GM21367 (cell line): ENCODE data around the gene LAMTOR3.

Source experiments
- ATAC-seq: cut with Tn5 transposase; IDR thresholded peaks from one replicate; pipeline ENCODE4 v1.9.1; 2021; ENCODE audit not compliant: unreplicated experiment

Gene LAMTOR3

DNA sequence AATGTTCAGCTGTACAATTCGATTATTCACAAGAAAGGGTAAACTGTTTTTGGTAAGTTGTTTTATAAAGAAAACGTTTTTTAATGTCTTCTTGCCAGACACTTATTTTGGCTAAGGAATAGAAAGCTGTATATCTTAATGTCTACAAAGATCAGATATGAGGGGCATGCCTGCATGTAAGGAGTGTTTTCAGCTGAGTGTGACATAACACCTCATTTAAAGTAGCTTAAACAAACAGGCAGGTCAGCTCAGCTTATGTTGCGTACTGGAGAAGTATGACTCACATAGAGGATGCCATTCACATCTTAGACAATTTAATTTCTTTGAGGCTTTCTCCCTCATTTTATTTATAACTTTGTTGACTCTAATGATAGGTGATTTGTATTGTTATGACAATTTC, 30.4 kb downstream of the LAMTOR3 start:
- ATAC-seq: no peak

DNA sequence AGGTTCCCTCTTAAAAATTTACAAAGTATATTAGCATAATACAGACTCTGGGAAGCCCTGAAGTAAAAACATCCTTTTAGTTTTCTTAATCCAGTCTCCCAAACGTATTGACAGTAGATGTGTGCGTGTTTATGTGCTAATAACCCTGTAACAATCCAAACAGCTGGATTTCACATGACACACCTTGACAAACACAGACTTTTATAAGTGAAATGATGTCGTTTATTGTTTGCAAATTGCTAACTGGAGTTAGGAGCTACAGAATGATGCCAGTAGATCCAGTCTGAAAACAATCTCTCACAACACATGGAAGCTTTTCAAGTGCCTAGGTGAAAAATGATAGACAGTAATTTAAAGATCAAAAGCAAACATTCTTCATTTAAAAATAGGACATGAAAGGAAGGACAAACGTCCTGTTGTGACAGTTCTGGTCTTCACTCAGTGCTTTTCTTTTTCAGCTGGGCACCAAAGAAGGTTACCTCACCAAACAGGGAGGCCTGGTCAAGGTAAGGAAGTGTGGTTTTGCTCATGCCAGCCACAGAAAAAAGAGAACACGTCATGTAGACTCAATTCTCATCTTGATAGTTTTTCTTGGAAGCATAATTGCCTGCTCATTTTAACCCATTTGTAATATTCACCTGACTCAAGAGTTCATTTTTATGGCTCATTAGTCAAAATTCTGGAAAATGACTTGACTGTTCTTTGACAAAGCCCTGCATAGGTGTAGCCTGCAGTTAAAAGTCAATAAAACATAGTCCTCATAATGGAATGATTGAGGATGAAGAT, 32.9 kb downstream of the LAMTOR3 start:
- peak; percentile 56 for ATAC-seq

DNA sequence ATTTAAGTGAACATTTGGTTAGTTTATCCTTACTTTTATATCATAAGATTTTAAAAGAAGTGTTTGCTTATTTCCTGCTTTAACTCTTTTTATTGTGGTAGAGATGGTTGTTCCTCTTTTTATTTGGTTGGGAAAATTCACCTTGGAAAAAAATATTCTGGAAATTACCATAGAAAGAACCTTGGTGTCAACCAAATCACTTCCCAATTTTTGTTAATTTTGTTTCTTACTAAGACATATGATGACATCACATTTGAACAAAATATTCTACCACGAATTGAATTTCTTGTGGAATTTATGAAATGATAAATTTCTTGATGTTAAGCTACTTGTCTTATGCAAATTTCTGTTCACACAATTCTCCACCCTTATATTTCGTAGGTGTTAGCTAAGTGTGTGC, 33.7 kb downstream of the LAMTOR3 start:
- ATAC-seq: no peak

DNA sequence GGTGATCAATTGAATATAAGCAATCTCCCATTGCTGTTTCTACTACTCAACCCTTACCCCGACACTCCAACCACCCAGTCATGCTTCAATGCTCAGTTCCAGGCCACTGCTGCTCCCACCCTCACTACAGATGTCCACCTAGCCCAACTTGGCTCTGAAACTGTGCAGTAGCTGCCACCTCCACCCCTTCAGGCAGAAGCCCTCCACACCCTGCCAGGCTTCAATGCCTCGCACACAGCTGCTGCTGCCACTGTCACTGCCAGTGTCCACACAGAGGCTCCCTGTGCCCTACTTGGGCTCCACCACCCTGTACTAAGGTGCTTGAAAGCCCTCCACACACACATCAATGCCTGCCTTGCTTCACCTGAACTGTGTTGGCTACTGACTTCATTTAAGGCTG, 34.6 kb downstream of the LAMTOR3 start:
- ATAC-seq: peak; percentile 46

DNA sequence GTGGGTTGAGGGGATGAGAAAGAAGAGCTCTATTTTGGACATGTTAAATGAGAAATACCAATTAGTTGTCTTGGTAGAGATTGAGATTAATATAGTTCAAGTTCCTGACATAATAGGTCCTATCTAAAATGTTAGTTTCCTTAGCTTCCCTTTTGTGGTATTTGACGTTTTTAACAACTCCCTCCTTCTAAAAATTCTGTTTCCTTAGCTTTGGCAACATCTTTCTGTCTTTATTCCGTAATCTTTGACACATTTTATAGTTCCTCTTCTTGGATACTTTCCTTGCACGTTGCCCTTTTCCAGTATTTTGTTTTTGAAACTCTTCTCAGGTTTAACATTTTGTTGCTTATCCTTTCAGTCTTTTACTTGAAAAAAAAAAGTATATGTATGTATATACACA, 36.9 kb downstream of the LAMTOR3 start:
- ATAC-seq: no peak

DNA sequence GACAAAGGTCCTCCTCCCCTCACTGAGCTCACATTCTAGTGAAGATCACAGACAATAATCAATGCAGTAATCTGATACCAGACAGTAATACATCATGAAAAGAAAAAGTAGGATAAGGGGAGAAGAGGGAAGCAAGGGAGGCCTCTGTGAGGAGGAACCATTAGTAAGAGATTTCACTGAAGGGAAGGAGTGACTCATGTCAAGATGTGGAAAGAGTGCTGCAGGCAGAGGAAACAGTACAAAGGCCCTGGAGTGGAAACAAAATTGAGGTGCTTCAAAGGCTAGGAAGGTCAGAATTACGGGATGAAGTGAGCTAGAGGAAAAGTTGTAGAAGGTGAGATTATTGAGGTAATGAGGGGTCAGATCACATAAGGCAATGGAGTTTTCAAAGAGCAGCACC, 38.1 kb downstream of the LAMTOR3 start:
- no peak for ATAC-seq

DNA sequence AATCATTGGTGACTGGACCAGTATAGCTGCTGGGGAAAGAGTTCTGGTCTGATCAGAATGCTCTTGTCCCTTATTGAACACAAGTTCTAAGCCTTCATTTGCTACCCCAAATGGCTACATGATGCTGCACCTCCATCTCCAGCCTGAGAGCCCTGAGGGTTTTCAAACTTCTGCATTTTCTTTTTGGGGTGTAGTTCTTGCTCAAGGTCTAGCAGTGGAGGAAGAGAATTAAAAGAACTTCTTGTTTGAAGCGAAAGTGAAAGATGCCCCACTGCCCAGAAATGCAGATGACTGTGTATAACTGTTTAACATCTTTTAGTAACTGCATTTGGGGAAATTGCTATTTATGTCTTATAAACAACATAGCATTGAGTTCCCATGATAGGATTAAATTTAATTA, 38.5 kb downstream of the LAMTOR3 start:
- peak; percentile 50 for ATAC-seq

DNA sequence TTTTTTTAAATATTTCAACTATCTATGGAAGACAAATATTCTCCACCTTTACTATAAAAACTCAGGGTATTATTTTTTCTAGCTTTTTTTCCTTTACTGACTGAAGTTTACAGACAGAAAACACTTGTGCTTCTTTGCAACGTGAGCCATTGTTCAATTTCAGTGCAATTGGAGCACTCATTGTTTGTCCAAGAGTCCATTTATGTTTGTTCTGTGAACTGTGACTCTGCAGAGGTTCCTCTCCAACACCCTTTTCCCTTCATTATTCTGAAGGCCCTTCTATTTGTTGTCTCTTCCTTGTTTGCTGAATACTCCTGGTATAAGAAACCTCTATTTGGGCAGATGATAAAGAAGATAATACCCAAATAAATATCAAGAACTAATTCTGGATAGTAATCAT, 40.2 kb downstream of the LAMTOR3 start:
- ATAC-seq: no peak

DNA sequence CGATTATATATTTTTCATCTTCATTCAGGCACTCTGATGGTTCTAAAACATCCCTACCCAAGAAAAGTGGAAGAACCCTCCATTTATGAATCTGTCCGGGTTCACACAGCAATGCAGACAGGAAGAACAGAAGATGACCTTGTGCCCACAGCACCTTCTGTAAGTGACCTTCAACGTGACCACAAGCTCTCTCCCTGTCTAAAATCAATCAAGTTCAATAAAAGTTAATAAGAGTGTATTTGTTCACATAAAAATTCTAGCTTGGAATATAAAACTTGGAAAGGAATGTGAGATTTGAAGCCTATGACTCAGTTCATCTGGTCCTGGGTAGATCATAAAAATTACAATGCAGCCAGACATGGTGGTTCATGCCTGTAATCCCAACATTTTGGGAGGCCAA, 41.0 kb downstream of the LAMTOR3 start:
- ATAC-seq: no peak

DNA sequence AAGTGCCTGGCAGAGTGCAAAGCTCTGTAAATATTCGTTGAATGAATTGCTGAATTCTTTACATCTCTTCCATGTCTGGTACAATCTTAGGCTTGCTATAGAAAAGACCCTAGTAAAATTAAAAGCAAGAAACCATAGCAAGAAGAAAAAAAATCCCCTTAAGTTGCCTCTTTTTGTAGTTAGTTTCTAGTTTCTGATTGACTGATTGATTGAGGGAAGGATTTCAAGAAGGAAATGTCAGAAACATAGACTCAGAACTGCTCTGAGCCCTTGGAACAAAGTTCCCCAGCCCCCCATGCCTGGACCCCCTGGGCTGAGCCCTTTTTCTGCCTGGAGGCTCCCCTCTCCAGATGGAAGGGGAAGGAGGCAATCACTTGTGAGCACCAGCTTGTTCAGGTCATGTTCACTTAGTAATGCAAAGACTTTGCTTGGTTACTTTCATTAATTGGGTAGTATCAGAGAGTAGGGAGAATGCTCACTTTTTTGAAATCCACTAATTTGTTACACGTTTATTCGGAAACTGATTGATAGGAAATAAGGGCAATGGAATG, 42.0 kb downstream of the LAMTOR3 start:
- no peak for ATAC-seq

DNA sequence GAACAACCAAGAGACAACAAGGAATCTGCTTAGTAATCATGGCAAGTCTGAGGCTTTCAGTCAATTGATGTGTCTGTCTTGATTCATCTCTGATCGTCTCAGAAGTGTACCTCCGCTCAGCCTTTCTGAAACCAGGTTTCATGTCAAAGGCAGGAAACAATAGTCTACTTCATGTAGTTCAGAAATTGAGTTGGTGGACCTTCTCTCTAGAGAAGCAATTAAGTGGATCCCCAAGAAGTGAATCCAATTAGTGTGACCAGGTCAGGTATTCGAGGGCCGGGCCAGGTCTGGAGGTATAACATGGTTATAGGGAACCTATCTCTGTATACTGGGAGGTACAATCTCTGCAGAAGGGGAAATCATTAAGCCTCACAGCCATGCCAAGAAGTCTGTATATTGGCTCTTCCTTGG, 45.6 kb downstream of the LAMTOR3 start:
- ATAC-seq: peak; percentile 41

DNA sequence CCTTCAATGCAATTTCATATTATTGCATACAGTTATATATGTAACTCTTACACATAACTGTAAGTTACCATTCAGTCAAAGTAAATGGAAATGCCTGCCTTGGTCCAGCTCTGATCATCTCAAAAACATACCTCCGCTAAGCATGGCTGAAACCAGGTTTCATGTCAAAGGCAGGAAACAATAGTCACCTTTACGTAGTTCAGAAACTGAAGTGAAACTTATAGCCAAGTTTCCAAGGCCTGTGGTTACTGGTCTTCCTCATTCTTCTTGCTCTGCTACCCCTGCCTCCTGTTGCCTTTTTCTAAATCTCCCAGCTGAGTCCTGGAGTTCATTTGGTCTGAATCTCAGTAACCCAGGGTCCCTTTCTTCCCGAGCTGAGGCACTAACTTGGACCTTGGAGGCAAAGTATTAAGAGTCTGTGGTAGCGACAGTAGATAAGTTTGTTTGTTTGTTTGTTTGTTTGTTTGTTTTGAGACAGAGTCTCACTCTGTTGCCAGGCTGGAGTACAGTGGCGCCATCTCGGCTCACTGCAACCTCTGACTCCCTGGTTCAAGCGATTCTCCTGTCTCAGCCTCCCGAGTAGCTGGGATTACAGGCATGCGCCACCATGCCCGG, 46.8 kb downstream of the LAMTOR3 start:
- ATAC-seq: peak; percentile 67

DNA sequence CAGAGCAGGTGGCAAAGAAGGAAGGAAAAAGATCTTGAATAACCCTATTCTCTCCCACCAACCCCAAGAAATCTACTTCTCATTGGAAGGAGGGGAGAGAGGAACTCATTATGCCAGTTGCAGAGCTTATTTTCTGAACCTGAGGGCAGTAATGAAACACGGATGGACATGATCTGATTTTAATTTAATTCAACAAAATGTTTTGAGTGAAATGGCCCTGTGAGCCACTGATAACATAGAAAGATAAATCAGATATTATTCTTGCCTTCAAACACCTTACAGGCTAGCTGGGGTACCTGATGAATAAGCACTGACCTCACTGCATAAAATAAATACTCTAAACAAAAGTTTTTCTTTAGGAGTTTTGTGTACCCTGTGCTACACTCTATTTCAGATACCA, 47.3 kb downstream of the LAMTOR3 start:
- no peak for ATAC-seq

DNA sequence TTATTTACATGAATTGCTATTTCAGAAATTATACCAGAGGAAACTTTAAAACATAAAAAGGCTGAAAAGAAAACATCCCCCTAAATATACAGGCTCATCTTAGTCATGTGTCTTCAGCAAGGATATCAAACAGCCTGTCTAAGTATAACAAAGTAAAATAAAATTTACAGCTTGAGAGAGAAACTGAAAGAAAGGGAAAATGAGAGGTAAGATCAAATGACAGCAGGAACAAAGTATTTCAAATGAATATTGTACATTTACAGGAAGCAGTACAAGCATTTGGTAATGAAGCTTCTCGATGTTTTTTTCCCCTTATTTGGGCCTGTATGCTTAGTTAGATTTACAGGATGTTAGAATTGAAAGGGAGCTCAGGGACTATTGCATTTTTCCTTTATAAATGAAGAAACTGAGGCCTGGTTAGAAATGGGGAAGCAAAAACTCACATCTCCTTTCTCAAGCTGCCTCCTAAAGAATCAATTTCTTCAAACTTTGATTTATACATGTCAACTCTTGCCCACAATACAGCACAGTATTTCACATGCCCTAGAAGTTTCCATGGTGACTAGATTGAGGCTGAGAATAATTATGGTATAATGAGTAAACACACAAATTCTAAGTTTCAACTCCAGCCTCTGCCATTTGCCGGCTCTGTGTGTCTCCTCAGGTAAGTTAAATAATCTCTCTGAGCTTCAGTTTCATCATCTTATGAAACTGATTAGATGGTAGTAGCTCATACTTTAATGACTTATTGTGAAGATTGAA, 48.3 kb downstream of the LAMTOR3 start:
- ATAC-seq: no peak

DNA sequence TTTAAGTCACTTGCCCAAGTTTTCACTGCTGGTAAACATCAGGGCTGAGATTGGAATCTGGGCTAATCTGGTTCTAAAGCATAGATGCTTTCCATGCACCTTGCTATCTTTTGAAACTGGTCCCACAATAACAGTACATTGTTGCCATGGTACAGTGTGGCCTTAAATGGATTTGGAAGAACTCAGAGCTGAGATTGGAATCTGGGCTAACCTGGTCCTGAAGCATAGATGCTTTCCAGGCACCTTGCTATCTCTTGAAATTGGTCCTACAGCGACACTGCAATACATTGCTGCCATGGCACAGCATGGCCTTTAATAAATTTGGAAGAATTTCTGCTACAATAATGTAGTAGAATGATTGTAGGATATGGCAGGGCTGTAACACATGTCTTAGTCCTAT, 49.0 kb downstream of the LAMTOR3 start:
- no peak for ATAC-seq

DNA sequence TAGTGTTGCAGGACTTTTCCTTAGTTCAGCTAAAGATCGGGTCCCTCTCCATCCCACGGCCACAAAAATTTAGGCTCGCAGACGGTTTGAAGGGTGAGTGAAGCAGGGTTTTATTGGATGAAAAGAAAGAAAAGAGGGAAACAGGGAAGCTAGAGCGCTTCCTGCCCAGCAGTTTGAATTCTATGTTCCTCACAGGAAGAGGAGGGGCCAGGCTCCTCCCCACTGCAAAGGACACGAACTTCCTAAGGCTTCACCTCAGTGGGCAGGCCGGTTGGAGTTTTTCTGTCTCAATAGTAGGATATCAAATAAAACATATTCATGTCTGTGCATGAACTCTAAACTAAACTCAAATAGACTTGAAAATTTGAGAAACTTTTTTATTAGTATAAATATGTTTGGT, 50.2 kb downstream of the LAMTOR3 start:
- ATAC-seq: no peak

DNA sequence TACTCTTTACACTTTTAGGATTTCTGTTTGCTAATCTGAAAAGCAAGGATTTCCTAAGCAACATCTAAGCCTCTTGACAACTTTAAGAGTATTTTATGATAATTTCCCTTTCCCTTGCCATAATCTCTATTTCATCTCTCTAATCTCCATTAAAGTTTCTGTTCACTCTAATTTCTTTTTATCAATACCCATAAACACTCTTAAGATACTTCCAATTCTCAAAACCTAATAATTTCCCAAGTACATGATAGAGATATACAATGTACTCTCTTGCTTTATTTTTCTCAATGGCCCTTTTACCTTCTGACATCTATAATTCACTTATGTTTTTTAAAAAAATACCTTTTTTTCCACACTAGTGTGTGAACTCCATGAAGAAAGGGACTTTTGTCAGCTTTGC, 50.8 kb downstream of the LAMTOR3 start:
- ATAC-seq: no peak

DNA sequence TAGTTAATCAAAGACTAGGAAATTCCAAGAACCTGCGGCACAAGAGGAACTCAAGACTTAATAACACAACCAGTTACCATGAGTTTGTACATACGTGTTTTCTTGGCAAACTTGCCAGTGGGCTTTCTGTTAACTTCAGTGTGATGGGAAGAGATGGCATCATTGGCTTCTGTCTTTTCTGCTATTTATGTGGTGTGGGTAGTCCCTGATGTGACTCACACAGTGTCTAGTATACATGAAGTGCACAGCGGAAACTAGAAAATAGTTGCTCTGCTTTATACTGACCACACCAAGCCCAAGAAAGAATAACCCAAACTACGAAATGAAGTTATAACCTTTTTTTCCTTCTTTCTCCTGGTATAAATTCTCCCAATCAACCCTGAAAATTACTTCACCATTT, 53.1 kb downstream of the LAMTOR3 start:
- ATAC-seq: no peak

DNA sequence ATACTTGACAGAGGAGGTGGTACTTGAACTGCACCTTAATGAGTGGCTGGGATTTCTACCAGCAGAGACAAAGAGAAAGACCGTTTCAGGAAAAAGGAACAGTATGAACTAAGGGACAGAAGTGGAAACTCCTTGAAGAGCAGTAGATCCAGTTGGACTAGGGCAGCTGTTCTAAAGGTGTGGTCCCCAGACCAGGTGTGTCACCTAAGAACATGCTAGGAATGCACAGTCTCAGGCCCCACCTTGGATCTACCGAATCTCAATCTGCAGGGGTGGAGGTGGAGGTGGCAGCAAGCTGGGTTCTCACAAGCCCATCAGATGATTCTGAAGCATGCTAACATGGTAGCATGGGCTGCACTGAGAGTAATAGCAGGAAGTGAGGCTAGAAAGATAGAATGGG, 55.3 kb downstream of the LAMTOR3 start:
- ATAC-seq: no peak

DNA sequence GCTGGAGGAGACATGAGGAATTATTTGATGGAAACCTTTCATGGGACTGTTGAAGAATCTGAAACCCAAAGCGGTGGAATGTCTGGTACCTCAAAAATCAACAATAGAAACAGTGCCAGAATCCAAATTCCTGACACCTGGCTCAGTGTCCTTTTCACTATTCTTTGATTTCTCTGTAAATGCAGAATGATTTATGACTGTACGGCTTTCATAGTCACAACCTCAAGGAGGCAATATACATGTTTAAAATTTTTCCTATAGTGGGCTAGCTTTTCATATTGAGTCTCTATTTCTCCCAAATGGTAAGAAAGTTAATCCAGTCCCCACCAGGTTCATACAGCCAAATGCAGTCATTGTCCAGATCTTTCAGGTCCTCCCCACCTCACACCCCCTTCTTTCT, 58.3 kb downstream of the LAMTOR3 start:
- ATAC-seq: no peak

DNA sequence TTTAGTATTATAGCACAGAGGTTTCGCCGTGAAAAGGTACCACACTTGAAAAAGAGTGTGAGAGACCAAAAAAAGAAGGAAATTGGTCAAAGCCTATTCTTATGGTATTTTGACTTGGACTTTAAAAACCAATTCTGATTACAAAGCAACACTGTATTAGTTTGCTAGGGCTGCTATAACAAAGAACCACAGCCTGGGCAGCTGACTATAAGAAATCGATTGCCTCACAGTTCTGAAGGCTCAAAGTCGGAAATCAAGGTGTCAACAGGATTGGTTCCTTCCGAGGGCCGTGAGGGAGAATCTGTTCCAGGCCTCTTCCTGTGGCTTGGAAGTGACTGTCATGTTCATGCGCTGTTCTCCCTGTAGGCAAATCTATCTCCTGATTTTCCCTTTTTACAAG, 59.7 kb downstream of the LAMTOR3 start:
- ATAC-seq: no peak

DNA sequence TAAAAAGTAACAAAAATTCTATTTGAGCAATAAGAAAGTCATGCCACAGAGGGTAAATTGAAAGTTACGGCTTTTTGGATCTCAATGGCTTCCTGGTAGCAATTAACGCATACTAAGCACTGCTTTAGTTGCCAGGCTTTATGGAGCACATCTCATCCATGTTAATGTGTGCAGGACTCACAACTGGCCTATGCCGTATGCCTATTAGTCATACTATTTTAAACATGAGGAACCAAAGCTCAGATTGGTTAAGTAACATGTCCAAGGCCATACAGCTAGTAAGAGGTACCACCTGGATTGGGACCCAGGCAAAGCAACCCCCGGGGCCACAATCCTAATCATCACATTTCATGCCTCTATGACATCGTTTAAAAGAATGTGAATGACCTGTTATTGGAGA, 60.5 kb downstream of the LAMTOR3 start:
- no peak for ATAC-seq
